Frontal cortex (tissue), 4 donors: ENCODE measurements around the gene PPEF1. TPM values are rescaled to one million over a fixed set of nuclear protein-coding genes. Genes with fewer than 3 reads are reported as not detected.

Experiments
- DNase-seq, 2 donors: peaks; one replicate each; pipeline ENCODE4 v3.0.0; 2012; ENCODE audit warnings: low spot score in 2 of 2
- FAIRE-seq: peaks from 2 replicates; lab custom pipeline; 2012; peaks lifted over from hg19 to GRCh38; lab: Jason Lieb, UNC
- total RNA-seq: library from RNA; depleted of rRNA; stranded (reverse); fragments of >200 nt; gene quantifications from one replicate; pipeline ENCODE4 v1.2.3, GENCODE V29; 2014
- donor health status: control.
- donor health status: control.
- donor health status: control.

Gene PPEF1
- total RNA-seq, 1 donor from 2014 or later: 16.3 TPM

- FAIRE-seq: no peak
- DNase-seq: no peak
These were observed 165.8 kb downstream of the PPEF1 start for GRCh38 chrX:18873189-18873791.

- no peak for FAIRE-seq
These were observed 166.4 kb downstream of the PPEF1 start for GRCh38 chrX:18873836-18874235.

DNA sequence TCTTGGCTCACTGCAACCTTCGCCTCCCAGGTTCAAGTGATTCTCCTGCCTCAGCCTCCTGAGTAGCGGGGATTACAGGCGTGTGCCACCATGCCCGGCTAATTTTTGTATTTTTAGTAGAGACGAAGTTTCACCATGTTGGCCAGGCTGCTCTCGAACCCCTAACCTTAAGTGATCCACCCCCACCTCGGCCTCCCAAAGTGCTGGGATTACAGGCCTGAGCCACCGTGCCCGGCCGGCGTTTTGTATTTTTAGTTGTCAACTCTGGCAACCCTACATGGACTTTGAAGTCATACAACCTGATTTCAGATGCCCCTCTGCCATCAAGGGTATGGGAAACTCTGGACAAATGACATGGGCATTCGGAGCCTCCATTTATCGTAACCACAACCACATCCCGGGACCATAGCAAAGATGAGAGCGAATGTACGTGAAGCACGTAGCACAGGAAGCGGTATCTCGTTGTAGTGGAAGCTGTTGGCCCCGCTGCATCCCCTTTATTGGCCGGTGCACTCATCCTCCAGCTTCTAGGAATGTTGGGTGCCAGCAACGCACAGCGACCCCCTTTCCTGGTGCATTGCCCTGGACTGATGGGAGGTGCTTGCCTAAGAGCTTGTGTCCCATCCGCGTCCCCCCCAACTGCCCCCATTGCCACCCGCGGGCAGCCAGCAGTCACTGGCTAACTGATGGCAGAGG, 167.3 kb downstream of the PPEF1 start:
- no peak for DNase-seq
- no peak for FAIRE-seq

More at GRCh38 chrX:18873836-18874235, 166.4 kb downstream of the PPEF1 start:
- DNase-seq: no peak

- DNase-seq: no peak
- no peak for FAIRE-seq
These were observed 167.9 kb downstream of the PPEF1 start for GRCh38 chrX:18875256-18875878.

DNA sequence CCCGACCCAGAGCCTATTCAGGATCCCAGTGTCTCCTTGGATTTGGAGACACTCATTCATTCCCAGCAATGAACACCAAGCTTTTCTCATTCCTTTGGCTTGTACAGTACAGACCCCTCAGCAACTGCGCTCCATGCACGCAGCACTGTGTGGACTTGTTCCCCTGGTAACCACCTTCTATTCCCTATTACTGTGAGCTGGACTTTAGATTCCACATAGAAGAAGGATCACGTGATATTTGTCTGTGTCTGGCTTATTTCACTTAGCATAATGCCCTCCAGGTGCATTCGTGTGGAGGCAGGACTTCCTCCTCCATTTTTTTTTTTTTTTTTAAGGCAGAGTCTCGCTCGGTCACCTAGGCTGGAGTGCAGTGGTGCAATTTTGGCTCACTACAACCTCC, 170.0 kb downstream of the PPEF1 start:
- DNase-seq (no peak), FAIRE-seq (no peak)

Other genes starting within 250 kb of the PPEF1 start
- not detected for gene RS1, start 35.5 kb upstream of the PPEF1 start, total RNA-seq